Measurements from ENCODE around the gene COG8. TPM values are rescaled to one million over a fixed set of nuclear protein-coding genes. Genes with fewer than 3 reads are reported as not detected.

The COG8 gene
- 10 to 100 TPM; 26.3 to 34.6 (median 29.0) TPM for total RNA-seq
- total RNA-seq (2013), result 31.5 TPM

- Mint-ChIP-seq H3K36me3 (peaks cover 9% of the 10 kb centered on the region), H3K9me3 (no peaks in the 10 kb centered on the region), H3K4me3 (peak within 1 kb of the TSS; percentile 100), H3K4me1 (peaks cover 36 to 38% of the 10 kb centered on the region in 2 donors), H3K27me3 (ENCODE audit: low read depth in 2 of 2) (no peaks in the 10 kb centered on the region), H3K27ac (peak within 1 kb of the TSS; percentile 94 to 99)
- ATAC-seq, result peak; percentile 89 to 94 (median 92)
- Histone ChIP-seq H3K4me1 (ENCODE audit: control insufficient read depth, insufficient read depth, low read length) (peaks cover 27% of the 10 kb centered on the region), H3K4me3 (ENCODE audit: low read length) (peak within 1 kb of the TSS; percentile 88), H3K27me3 (ENCODE audit: control insufficient read depth, insufficient read depth, low read length) (no peaks in the 10 kb centered on the region), H3K27ac (ENCODE audit: low read length) (peak within 1 kb of the TSS; percentile 72), H3K36me3 (ENCODE audit: control insufficient read depth, insufficient read depth, low read length) (peaks cover 32% of the 10 kb centered on the region), H3K9me3 (ENCODE audit: control insufficient read depth, insufficient read depth, low read length) (no peaks in the 10 kb centered on the region)
- peak; percentile 93 for TF ChIP-seq CTCF (IDR thresholded peaks at IDR 0.05)
- intact Hi-C loops (cut with micrococcal nuclease), result loop anchor here (1.0 to 5.0 kb wide), 3 partner anchors 28 to 85 kb away; partner anchors contain the start of genes CYB5B, TERF2 and VPS4A
- DNase-seq, result peak; percentile 89 to 97
- WGBS (ENCODE audit: insufficient coverage), result under 1% methylated on average over 77 of the region's 77 CpGs
Observed at GRCh38 chr16:69339289-69340094, at the start of gene COG8, which contains the start of gene NIP7. TSS of gene COG8 (minus strand) at chr16:69339564. CDS start at chr16:69339552, 12 bp downstream. TSS of gene NIP7 (plus strand) at chr16:69339772. CDS start at chr16:69339830, 58 bp downstream.

GRCh38 chr16:69386596-69386995, 47.2 kb upstream of the COG8 start:
- DNase-seq (no peak), ATAC-seq (no peak)
- Histone ChIP-seq H3K27me3 (ENCODE audit: control insufficient read depth, insufficient read depth, low read length) (no peaks in the 10 kb centered on the region), H3K4me1 (ENCODE audit: control insufficient read depth, insufficient read depth, low read length) (peaks cover 10% of the 10 kb centered on the region), H3K9me3 (ENCODE audit: control insufficient read depth, insufficient read depth, low read length) (no peaks in the 10 kb centered on the region), H3K4me3 (ENCODE audit: low read length) (no peak overlapping the region), H3K36me3 (ENCODE audit: control insufficient read depth, insufficient read depth, low read length) (peaks cover 19% of the 10 kb centered on the region), H3K27ac (ENCODE audit: low read length) (peak overlapping the region; percentile 68)
- no peaks in the 10 kb centered on the region for H3K27me3 Mint-ChIP-seq (ENCODE audit: low read depth in 2 of 2)
- TF ChIP-seq CTCF (IDR thresholded peaks at IDR 0.05), result no peak
- intact Hi-C loops (cut with micrococcal nuclease), result loop anchor here (5.0 kb wide), 3 partner anchors 36 to 181 kb away; partner anchors contain the start of genes COG8, CYB5B, NFAT5 and NIP7
- H3K9me3 Mint-ChIP-seq, result no peaks in the 10 kb centered on the region
- H3K4me3 Mint-ChIP-seq, result peak overlapping the region; percentile 97
- 100% methylated on average over 1 of the region's 1 CpG for WGBS (ENCODE audit: insufficient coverage)
- peaks cover 31 to 35% of the 10 kb centered on the region in 2 donors for H3K4me1 Mint-ChIP-seq
- H3K36me3 Mint-ChIP-seq, result no peaks in the 10 kb centered on the region
- H3K27ac Mint-ChIP-seq, result peak overlapping the region in 1 of 2 donors; percentile 89

GRCh38 chr16:69384974-69385373, 45.6 kb upstream of the COG8 start:
- Mint-ChIP-seq H3K27ac (peak overlapping the region; percentile 89 to 92), H3K9me3 (no peaks in the 10 kb centered on the region), H3K4me1 (peaks cover 31 to 35% of the 10 kb centered on the region in 2 donors), H3K4me3 (peak overlapping the region; percentile 84), H3K36me3 (no peaks in the 10 kb centered on the region), H3K27me3 (ENCODE audit: low read depth in 2 of 2) (no peaks in the 10 kb centered on the region)
- DNase-seq (no peak), ATAC-seq (no peak)
- H3K27me3 ChIP-seq (ENCODE audit: control insufficient read depth, insufficient read depth, low read length), result no peaks in the 10 kb centered on the region
- peaks cover 26% of the 10 kb centered on the region for H3K36me3 ChIP-seq (ENCODE audit: control insufficient read depth, insufficient read depth, low read length)
- H3K27ac ChIP-seq (ENCODE audit: low read length), result peak overlapping the region; percentile 78
- TF ChIP-seq CTCF (IDR thresholded peaks at IDR 0.05), result no peak
- 5% methylated on average over 5 of the region's 6 CpGs for WGBS (ENCODE audit: insufficient coverage)
- H3K4me1 ChIP-seq (ENCODE audit: control insufficient read depth, insufficient read depth, low read length), result peaks cover 10% of the 10 kb centered on the region
- intact Hi-C loops (cut with micrococcal nuclease), result loop anchor here (5.0 kb wide), 3 partner anchors 37 to 182 kb away; partner anchors contain the start of genes COG8, CYB5B, NFAT5 and NIP7
- H3K9me3 ChIP-seq (ENCODE audit: control insufficient read depth, insufficient read depth, low read length), result no peaks in the 10 kb centered on the region
- peak overlapping the region; percentile 67 for H3K4me3 ChIP-seq (ENCODE audit: low read length)
